GM21423 (cell line): Measurements from ENCODE around the gene HRH1.
"Not testable (repeated sequence)": the region's sequence is repeated elsewhere in the genome, so short reads cannot be mapped to it uniquely, and the experiment has no call there.

Experiments
- ATAC-seq: cut with Tn5 transposase; IDR thresholded peaks from one replicate; pipeline ENCODE4 v1.9.1; 2021; ENCODE audit warnings: mild to moderate bottlenecking, moderate library complexity; ENCODE audit not compliant: unreplicated experiment

HRH1 gene

GRCh38 chr3:11168881-11169805, 14.8 kb downstream of the HRH1 start:
- ATAC-seq: no peak

GRCh38 chr3:11170052-11170770, 15.9 kb downstream of the HRH1 start:
- no peak for ATAC-seq

GRCh38 chr3:11172096-11172690, 17.9 kb downstream of the HRH1 start:
- ATAC-seq: no peak

GRCh38 chr3:11173828-11174465, 19.7 kb downstream of the HRH1 start:
- ATAC-seq: no peak

- ATAC-seq: no peak
Observed at GRCh38 chr3:11178421-11178820, 24.1 kb downstream of the HRH1 start.

GRCh38 chr3:11184328-11184969, 30.2 kb downstream of the HRH1 start:
- not testable (repeated sequence) for ATAC-seq

- ATAC-seq: no peak
Observed at GRCh38 chr3:11185144-11185543, 30.9 kb downstream of the HRH1 start.

- no peak for ATAC-seq
Observed at GRCh38 chr3:11185564-11186317, 31.4 kb downstream of the HRH1 start.

GRCh38 chr3:11186318-11186692, 32.0 kb downstream of the HRH1 start:
- ATAC-seq: no peak

GRCh38 chr3:11186771-11187191, 32.5 kb downstream of the HRH1 start:
- ATAC-seq: no peak

- no peak for ATAC-seq
Observed at GRCh38 chr3:11187681-11188080, 33.4 kb downstream of the HRH1 start.

- no peak for ATAC-seq
Observed at GRCh38 chr3:11188231-11188630, 33.9 kb downstream of the HRH1 start.

GRCh38 chr3:11195201-11195600, 40.9 kb downstream of the HRH1 start:
- ATAC-seq: no peak

GRCh38 chr3:11195721-11196332, 41.5 kb downstream of the HRH1 start:
- ATAC-seq: no peak

GRCh38 chr3:11197484-11197883, 43.2 kb downstream of the HRH1 start:
- no peak for ATAC-seq

- ATAC-seq: no peak
Observed at GRCh38 chr3:11198070-11198469, 43.8 kb downstream of the HRH1 start.

- no peak for ATAC-seq
Observed at GRCh38 chr3:11198495-11198894, 44.2 kb downstream of the HRH1 start.

- ATAC-seq: no peak
Observed at GRCh38 chr3:11199902-11200845, 45.9 kb downstream of the HRH1 start.
